SKM-1 treated with dmso at 0.1 percent for 144 hours (cell line): Measurements from ENCODE around the gene TSPAN7.

Experiments used
- DNase-seq: peaks from one replicate; lab custom pipeline; 2025; ENCODE audit not compliant: unreplicated experiment; lab: John Stamatoyannopoulos, UW

TSPAN7 gene

GRCh38 chrX:38678183-38678582 is 116.8 kb downstream of the TSPAN7 start:
- DNase-seq: no peak

DNA sequence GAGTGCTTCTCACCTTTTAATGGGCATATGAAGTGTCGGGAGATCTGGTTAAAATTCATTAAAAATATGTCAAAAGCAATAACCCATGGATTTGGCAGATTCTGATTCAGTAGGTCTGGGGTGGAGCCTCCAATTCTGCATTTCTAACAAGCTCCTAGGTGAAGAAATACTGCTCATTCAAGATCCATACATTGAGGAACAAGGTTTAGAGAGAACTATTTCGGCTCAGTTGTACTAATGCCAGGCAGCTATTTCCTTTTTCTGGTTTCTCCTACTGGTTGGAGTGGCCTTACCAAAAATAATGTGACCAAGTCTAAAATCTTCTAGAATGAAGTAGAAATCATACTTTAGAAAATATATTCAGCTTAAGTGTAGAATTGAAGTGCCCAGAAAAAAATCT is 117.5 kb downstream of the TSPAN7 start:
- peak; percentile 24 for DNase-seq

GRCh38 chrX:38679695-38680094 is 118.4 kb downstream of the TSPAN7 start:
- DNase-seq: no peak

- DNase-seq: no peak
These were observed 120.8 kb downstream of the TSPAN7 start for GRCh38 chrX:38682095-38682494.

- no peak for DNase-seq
These were observed 131.6 kb downstream of the TSPAN7 start for GRCh38 chrX:38692961-38693360.

DNA sequence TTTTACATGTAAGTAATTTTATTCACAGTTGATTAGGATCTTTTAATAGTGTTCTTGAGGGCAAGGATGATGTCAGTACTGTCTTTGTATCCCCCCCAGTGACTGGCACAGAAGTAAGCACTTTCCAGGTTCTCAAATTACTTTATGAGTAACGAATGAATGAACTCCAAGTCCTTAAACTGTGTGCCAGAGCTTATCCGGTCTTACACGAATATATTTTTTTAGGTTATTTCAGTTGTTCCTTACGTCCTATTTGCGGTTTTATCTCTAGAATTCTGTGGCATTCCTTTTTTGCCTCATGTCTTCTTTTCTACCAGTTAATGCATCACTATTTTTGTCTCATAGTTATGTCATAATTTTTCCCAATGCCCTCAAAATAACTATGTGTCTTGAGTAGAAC is 133.1 kb downstream of the TSPAN7 start:
- DNase-seq: no peak

DNA sequence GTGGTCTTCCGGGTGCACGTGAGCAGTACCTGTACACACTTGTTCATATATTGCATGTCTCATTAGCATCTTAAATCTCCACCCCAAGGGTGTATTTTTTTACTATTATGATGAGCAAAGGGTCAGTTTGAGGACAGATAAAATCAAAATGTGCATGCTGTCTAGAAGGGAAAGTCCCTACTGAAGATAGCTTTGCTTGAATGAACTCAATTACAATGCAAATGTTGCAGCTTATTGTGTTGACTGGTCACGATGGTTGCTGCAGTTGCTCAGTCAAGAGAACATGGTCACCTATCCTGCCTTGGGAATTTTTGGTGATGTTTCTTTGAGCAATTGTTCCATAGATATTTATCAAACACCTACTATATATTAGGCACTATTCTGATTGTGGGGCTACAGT is 136.1 kb downstream of the TSPAN7 start:
- DNase-seq: no peak

GRCh38 chrX:38699121-38699520 is 137.8 kb downstream of the TSPAN7 start:
- DNase-seq: no peak

- DNase-seq: no peak
These were observed 138.4 kb downstream of the TSPAN7 start for GRCh38 chrX:38699696-38700095.

DNA sequence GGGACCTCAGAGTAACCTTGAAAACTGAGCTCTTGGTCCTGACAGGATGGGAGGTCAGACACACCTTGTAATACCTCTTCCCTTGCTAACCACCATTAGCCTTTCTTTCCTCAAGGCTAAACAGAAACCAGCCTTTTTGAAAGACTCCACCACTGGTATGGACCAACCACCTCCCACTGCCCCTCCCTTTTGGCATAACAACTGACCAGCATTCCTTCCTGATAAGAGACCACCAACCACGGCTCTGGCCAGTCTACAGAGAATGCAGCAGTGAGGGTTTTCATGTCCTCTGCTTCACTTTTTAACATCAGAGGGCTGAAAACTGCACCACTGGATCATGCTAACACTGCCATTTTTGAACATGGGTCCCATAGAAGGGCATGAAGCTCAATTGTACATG is 139.7 kb downstream of the TSPAN7 start:
- DNase-seq: no peak

DNA sequence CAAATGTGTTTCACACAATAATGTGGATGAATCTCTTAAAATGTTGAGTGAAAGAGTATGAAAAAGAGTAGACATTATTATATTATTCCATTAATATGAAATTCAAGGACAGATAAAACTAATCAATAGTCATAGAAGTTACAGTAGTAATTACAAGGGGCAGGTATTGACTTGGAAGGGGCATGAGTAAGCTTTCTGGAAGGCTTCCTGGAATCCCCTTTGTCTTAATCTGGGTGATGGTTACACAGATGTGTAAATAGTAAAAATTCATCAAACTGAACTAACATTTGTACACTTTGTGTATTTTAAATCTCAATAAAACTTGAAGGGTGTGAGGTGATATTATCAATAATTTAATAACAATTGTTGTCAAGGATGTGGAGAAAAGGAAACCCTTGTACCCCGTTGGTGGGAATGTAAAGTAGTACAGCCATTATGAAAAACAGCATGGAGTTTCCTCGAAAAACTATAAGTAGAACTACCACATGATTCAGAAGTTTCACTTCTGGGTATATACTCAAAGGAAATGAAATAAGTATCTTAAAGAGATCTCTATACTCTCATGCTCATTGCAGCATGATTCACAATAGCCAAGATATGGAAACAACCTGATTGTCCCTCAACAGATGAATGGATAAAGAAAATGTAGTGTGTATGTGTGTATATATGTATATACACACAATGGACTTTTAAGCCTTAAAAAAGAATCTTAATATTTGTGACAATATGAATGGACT is 143.0 kb downstream of the TSPAN7 start:
- DNase-seq: no peak

- DNase-seq: peak; percentile 21
These were observed 156.5 kb downstream of the TSPAN7 start for GRCh38 chrX:38717871-38718270.

DNA sequence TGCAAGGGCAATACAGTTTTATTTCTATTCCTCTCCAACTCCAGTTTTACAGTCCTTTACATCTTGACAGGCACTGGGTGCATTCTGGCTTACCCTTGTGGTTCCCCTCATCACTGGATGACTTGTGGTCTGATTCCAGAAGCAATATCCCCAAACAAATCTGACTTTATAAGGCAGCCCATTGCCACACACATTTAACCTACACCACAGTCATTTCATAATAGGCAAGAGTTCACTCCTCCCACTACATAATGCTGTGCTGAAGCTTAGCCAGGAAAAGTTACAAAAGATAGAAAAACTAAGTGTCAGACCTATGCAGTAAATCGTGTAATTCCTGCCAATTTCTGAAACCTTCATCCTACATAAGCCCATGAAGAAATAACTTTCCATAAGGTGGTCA is 157.0 kb downstream of the TSPAN7 start:
- DNase-seq: peak; percentile 7

- no peak for DNase-seq
These were observed 165.3 kb downstream of the TSPAN7 start for GRCh38 chrX:38726612-38727011.

GRCh38 chrX:38727668-38728067 is 166.3 kb downstream of the TSPAN7 start:
- DNase-seq: no peak

DNA sequence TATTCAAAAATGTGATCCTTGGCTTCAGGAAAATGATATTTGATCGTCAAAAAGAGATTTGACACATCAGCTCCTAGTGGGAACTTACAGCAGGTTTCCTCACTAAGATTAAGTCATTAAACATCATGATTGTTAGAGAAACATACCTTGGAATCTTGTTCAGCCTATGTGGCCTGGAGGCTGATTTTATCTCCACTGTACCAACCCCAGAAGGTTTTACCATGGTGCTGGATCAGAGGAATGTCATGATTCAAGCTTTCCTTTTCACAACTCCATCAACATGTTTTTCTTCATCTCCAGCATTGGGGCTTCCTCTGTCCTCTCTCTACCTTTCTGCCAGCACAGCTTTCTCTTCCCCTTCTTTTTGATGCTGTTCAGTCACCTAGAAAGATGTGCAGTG is 171.5 kb downstream of the TSPAN7 start:
- DNase-seq: no peak
